Mammary epithelial cell (primary cell): ENCODE results near the gene SMIM30.

Source experiments
- CTCF ChIP-seq, 2 donors: IDR thresholded peaks in 1 of 2; conservative IDR thresholded peaks in 1 of 2; 2 replicates each; pipeline ENCODE4 v1.5.1; 2011 to 2012; ENCODE audit warnings: inconsistent platforms in 2 of 2, low read length in 2 of 2, mild to moderate bottlenecking in 2 of 2, control low read depth in 1 of 2, low read depth in 1 of 2; ENCODE audit not compliant: insufficient read depth in 1 of 2; ENCODE audit errors: extremely low read depth in 1 of 2
- EZH2 ChIP-seq: IDR thresholded peaks from 2 replicates; pipeline ENCODE4 v1.6.1; 2012; ENCODE audit warnings: low read length, inconsistent platforms, borderline replicate concordance

GRCh38 chr7:113131367-113131766 is 13.0 kb upstream of the SMIM30 start:
- TF ChIP-seq CTCF (conservative IDR thresholded peaks at IDR 0.05 in 1 of 2, IDR thresholded peaks at IDR 0.05 in 1 of 2; ENCODE audit: extremely low read depth in 1 of 2, insufficient read depth in 1 of 2, low read depth in 1 of 2, low read length in 2 of 2) (no peak), EZH2 (no peak)
